Activated T-cell treated with anti-CD3 and anti-CD28 coated beads, Interleukin-2, amount 50 U/mL, for 24 hours (primary cell): Measurements from ENCODE around the gene A4GNT.
A peak's percentile ranks its signal among the peaks of the same experiment; 100 is the strongest.

Experiments used
- DNase-seq: peaks from one replicate; pipeline ENCODE4 v3.0.0-alpha.2; 2020
- H3K27ac Mint-ChIP-seq: 2 replicates; pipeline ENCODE4 v1.8.0; 2020; ENCODE audit warnings: mild to moderate bottlenecking, mixed read lengths
- H3K27me3 Mint-ChIP-seq: 2 replicates; pipeline ENCODE4 v1.8.0; 2020; ENCODE audit warnings: mixed read lengths
- H3K36me3 Mint-ChIP-seq: 2 replicates; pipeline ENCODE4 v1.8.0; 2020; ENCODE audit warnings: low read depth, mixed read lengths
- H3K4me1 Mint-ChIP-seq: 2 replicates; pipeline ENCODE4 v1.8.0; 2020; ENCODE audit warnings: low read depth, mixed read lengths
- H3K4me3 Mint-ChIP-seq: 2 replicates; pipeline ENCODE4 v1.8.0; 2020; ENCODE audit warnings: mild to moderate bottlenecking, moderate library complexity, mixed read lengths
- H3K9me3 Mint-ChIP-seq: 2 replicates; pipeline ENCODE4 v1.8.0; 2020; ENCODE audit warnings: mixed read lengths

The A4GNT gene

GRCh38 chr3:138135146-138135832 is 3.1 kb upstream of the A4GNT start:
- Mint-ChIP-seq H3K4me1 (no peaks in the 10 kb centered on the region), H3K27ac (no peak overlapping the region), H3K9me3 (no peaks in the 10 kb centered on the region), H3K36me3 (no peaks in the 10 kb centered on the region), H3K4me3 (no peak overlapping the region), H3K27me3 (peaks cover 8% of the 10 kb centered on the region)
- no peak for DNase-seq

- Mint-ChIP-seq H3K36me3 (no peaks in the 10 kb centered on the region), H3K4me3 (no peak overlapping the region), H3K27ac (no peak overlapping the region), H3K9me3 (no peaks in the 10 kb centered on the region), H3K4me1 (no peaks in the 10 kb centered on the region), H3K27me3 (peaks cover 13% of the 10 kb centered on the region)
- DNase-seq: no peak
These were observed 4.4 kb downstream of the A4GNT start for GRCh38 chr3:138127636-138128365.

- Mint-ChIP-seq H3K9me3 (no peaks in the 10 kb centered on the region), H3K36me3 (no peaks in the 10 kb centered on the region), H3K27ac (no peak overlapping the region), H3K4me1 (no peaks in the 10 kb centered on the region), H3K27me3 (peaks cover 17% of the 10 kb centered on the region), H3K4me3 (no peak overlapping the region)
- no peak for DNase-seq
These were observed 6.5 kb downstream of the A4GNT start for GRCh38 chr3:138125548-138126221.

GRCh38 chr3:138124706-138125355 is 7.4 kb downstream of the A4GNT start:
- H3K4me3 Mint-ChIP-seq: no peak overlapping the region
- no peaks in the 10 kb centered on the region for H3K9me3 Mint-ChIP-seq
- DNase-seq: no peak
- no peaks in the 10 kb centered on the region for H3K36me3 Mint-ChIP-seq
- peaks cover 17% of the 10 kb centered on the region for H3K27me3 Mint-ChIP-seq
- H3K27ac Mint-ChIP-seq: no peak overlapping the region
- no peaks in the 10 kb centered on the region for H3K4me1 Mint-ChIP-seq

GRCh38 chr3:138124188-138124587 is 8.0 kb downstream of the A4GNT start:
- Mint-ChIP-seq H3K4me1 (no peaks in the 10 kb centered on the region), H3K27ac (no peak overlapping the region), H3K4me3 (no peak overlapping the region), H3K36me3 (no peaks in the 10 kb centered on the region), H3K27me3 (peaks cover 19% of the 10 kb centered on the region), H3K9me3 (no peaks in the 10 kb centered on the region)
- no peak for DNase-seq

GRCh38 chr3:138119423-138119766 is 12.8 kb downstream of the A4GNT start:
- H3K27me3 Mint-ChIP-seq: peaks cover 59% of the 10 kb centered on the region
- H3K4me1 Mint-ChIP-seq: peaks cover 15% of the 10 kb centered on the region
- H3K27ac Mint-ChIP-seq: no peak overlapping the region
- no peaks in the 10 kb centered on the region for H3K36me3 Mint-ChIP-seq
- DNase-seq: no peak
- H3K9me3 Mint-ChIP-seq: no peaks in the 10 kb centered on the region
- no peak overlapping the region for H3K4me3 Mint-ChIP-seq

GRCh38 chr3:138118612-138119422 is 13.4 kb downstream of the A4GNT start:
- Mint-ChIP-seq H3K9me3 (no peaks in the 10 kb centered on the region), H3K4me1 (peaks cover 16% of the 10 kb centered on the region), H3K27me3 (peaks cover 62% of the 10 kb centered on the region), H3K4me3 (no peak overlapping the region), H3K36me3 (no peaks in the 10 kb centered on the region), H3K27ac (no peak overlapping the region)
- peak; percentile 75 for DNase-seq

GRCh38 chr3:138114988-138115971 is 16.9 kb downstream of the A4GNT start, which contains the start of gene DZIP1L:
Gene DZIP1L (minus strand): TSS chr3:138115608. CDS start chr3:138103971, 11,637 bp downstream.
- H3K36me3 Mint-ChIP-seq: no peaks in the 10 kb centered on the region
- H3K9me3 Mint-ChIP-seq: no peaks in the 10 kb centered on the region
- no peak within 1 kb of the TSS for H3K27ac Mint-ChIP-seq
- H3K27me3 Mint-ChIP-seq: peaks cover 75% of the 10 kb centered on the region
- peak within 1 kb of the TSS; percentile 78 for H3K4me3 Mint-ChIP-seq
- H3K4me1 Mint-ChIP-seq: peaks cover 16% of the 10 kb centered on the region
- DNase-seq: peak; percentile 60

GRCh38 chr3:138114431-138114918 is 17.7 kb downstream of the A4GNT start:
- H3K27me3 Mint-ChIP-seq: peaks cover 78% of the 10 kb centered on the region
- H3K4me1 Mint-ChIP-seq: peaks cover 16% of the 10 kb centered on the region

GRCh38 chr3:138113326-138113725 is 18.9 kb downstream of the A4GNT start:
- H3K27ac Mint-ChIP-seq: no peak overlapping the region
- no peak overlapping the region for H3K4me3 Mint-ChIP-seq
- no peaks in the 10 kb centered on the region for H3K36me3 Mint-ChIP-seq
- peaks cover 16% of the 10 kb centered on the region for H3K4me1 Mint-ChIP-seq
- H3K9me3 Mint-ChIP-seq: no peaks in the 10 kb centered on the region
- H3K27me3 Mint-ChIP-seq: peaks cover 76% of the 10 kb centered on the region
- DNase-seq: no peak

More at GRCh38 chr3:138114431-138114918, 17.7 kb downstream of the A4GNT start:
- Mint-ChIP-seq H3K27ac (no peak overlapping the region), H3K4me3 (peak overlapping the region; percentile 78), H3K9me3 (no peaks in the 10 kb centered on the region), H3K36me3 (no peaks in the 10 kb centered on the region)
- no peak for DNase-seq

- H3K36me3 Mint-ChIP-seq: no peaks in the 10 kb centered on the region
These were observed 19.8 kb downstream of the A4GNT start for GRCh38 chr3:138112362-138112761.

GRCh38 chr3:138105598-138105997 is 26.6 kb downstream of the A4GNT start:
- no peaks in the 10 kb centered on the region for H3K36me3 Mint-ChIP-seq
- H3K9me3 Mint-ChIP-seq: no peaks in the 10 kb centered on the region
- no peak overlapping the region for H3K27ac Mint-ChIP-seq
- peaks cover 16% of the 10 kb centered on the region for H3K27me3 Mint-ChIP-seq
- no peak for DNase-seq
- no peak overlapping the region for H3K4me3 Mint-ChIP-seq
- H3K4me1 Mint-ChIP-seq: no peaks in the 10 kb centered on the region

More at GRCh38 chr3:138112362-138112761, 19.8 kb downstream of the A4GNT start:
- DNase-seq: no peak
- Mint-ChIP-seq H3K9me3 (no peaks in the 10 kb centered on the region), H3K27ac (no peak overlapping the region), H3K4me1 (peaks cover 14% of the 10 kb centered on the region), H3K4me3 (no peak overlapping the region), H3K27me3 (peaks cover 68% of the 10 kb centered on the region)

GRCh38 chr3:138103466-138103865 is 28.7 kb downstream of the A4GNT start:
- H3K27me3 Mint-ChIP-seq: peaks cover 6% of the 10 kb centered on the region

More at GRCh38 chr3:138103466-138103865, 28.7 kb downstream of the A4GNT start:
- no peaks in the 10 kb centered on the region for H3K36me3 Mint-ChIP-seq
- H3K4me3 Mint-ChIP-seq: no peak overlapping the region
- no peak overlapping the region for H3K27ac Mint-ChIP-seq
- H3K4me1 Mint-ChIP-seq: no peaks in the 10 kb centered on the region
- DNase-seq: no peak
- H3K9me3 Mint-ChIP-seq: no peaks in the 10 kb centered on the region
